ENCODE measurements around the gene TMEM19.

Gene TMEM19

GRCh38 chr12:71652656-71653055 is 33.2 kb upstream of the TMEM19 start:
- Histone ChIP-seq H3K36me3 (ENCODE audit: control insufficient read depth, insufficient read depth, low read length) (peaks cover 79% of the 10 kb centered on the region), H3K4me1 (ENCODE audit: control insufficient read depth, insufficient read depth, low read length) (no peaks in the 10 kb centered on the region), H3K9me3 (ENCODE audit: control insufficient read depth, insufficient read depth, low read length) (peaks cover 11% of the 10 kb centered on the region; the same call in 1 of the 2 replicates), H3K4me3 (ENCODE audit: low read depth, low read length) (no peak overlapping the region), H3K27me3 (ENCODE audit: control insufficient read depth, insufficient read depth, low read length) (no peaks in the 10 kb centered on the region), H3K9ac (ENCODE audit: low read depth, low read length) (no peak overlapping the region), H3K27ac (ENCODE audit: low read depth, low read length) (no peak overlapping the region)

GRCh38 chr12:71653137-71653536 is 32.7 kb upstream of the TMEM19 start:
- Histone ChIP-seq H3K9ac (ENCODE audit: low read depth, low read length) (no peak overlapping the region), H3K36me3 (ENCODE audit: control insufficient read depth, insufficient read depth, low read length) (peaks cover 78% of the 10 kb centered on the region), H3K9me3 (ENCODE audit: control insufficient read depth, insufficient read depth, low read length) (peaks cover 11% of the 10 kb centered on the region; the same call in 1 of the 2 replicates), H3K27ac (ENCODE audit: low read depth, low read length) (no peak overlapping the region), H3K27me3 (ENCODE audit: control insufficient read depth, insufficient read depth, low read length) (no peaks in the 10 kb centered on the region), H3K4me3 (ENCODE audit: low read depth, low read length) (no peak overlapping the region), H3K4me1 (ENCODE audit: control insufficient read depth, insufficient read depth, low read length) (no peaks in the 10 kb centered on the region)

- Histone ChIP-seq H3K36me3 (ENCODE audit: control insufficient read depth, insufficient read depth, low read length) (peaks cover 83% of the 10 kb centered on the region), H3K27ac (ENCODE audit: low read depth, low read length) (no peak overlapping the region), H3K27me3 (ENCODE audit: control insufficient read depth, insufficient read depth, low read length) (no peaks in the 10 kb centered on the region), H3K4me1 (ENCODE audit: control insufficient read depth, insufficient read depth, low read length) (no peaks in the 10 kb centered on the region), H3K9me3 (ENCODE audit: control insufficient read depth, insufficient read depth, low read length) (peaks cover 11% of the 10 kb centered on the region; the same call in 1 of the 2 replicates), H3K9ac (ENCODE audit: low read depth, low read length) (no peak overlapping the region), H3K4me3 (ENCODE audit: low read depth, low read length) (no peak overlapping the region)
Measured at GRCh38 chr12:71654200-71654599, 31.7 kb upstream of the TMEM19 start.

- no peak overlapping the region for H3K9ac ChIP-seq (ENCODE audit: low read depth, low read length)
- H3K4me3 ChIP-seq (ENCODE audit: low read depth, low read length): no peak overlapping the region; the same call in 1 of the 2 replicates
- H3K9me3 ChIP-seq (ENCODE audit: control insufficient read depth, insufficient read depth, low read length): peaks cover 11% of the 10 kb centered on the region; the same call in 1 of the 2 replicates
- no peaks in the 10 kb centered on the region for H3K4me1 ChIP-seq (ENCODE audit: control insufficient read depth, insufficient read depth, low read length)
- peaks cover 92% of the 10 kb centered on the region for H3K36me3 ChIP-seq (ENCODE audit: control insufficient read depth, insufficient read depth, low read length)
- no peaks in the 10 kb centered on the region for H3K27me3 ChIP-seq (ENCODE audit: control insufficient read depth, insufficient read depth, low read length)
- H3K27ac ChIP-seq (ENCODE audit: low read depth, low read length): no peak overlapping the region
Measured at GRCh38 chr12:71655495-71655894, 30.4 kb upstream of the TMEM19 start.

- Histone ChIP-seq H3K9ac (ENCODE audit: low read depth, low read length) (no peak overlapping the region), H3K36me3 (ENCODE audit: control insufficient read depth, insufficient read depth, low read length) (peaks cover 88% of the 10 kb centered on the region), H3K4me1 (ENCODE audit: control insufficient read depth, insufficient read depth, low read length) (no peaks in the 10 kb centered on the region), H3K27ac (ENCODE audit: low read depth, low read length) (no peak overlapping the region), H3K4me3 (ENCODE audit: low read depth, low read length) (no peak overlapping the region; the same call in 1 of the 2 replicates), H3K27me3 (ENCODE audit: control insufficient read depth, insufficient read depth, low read length) (no peaks in the 10 kb centered on the region), H3K9me3 (ENCODE audit: control insufficient read depth, insufficient read depth, low read length) (peaks cover 11% of the 10 kb centered on the region; the same call in 1 of the 2 replicates)
Measured at GRCh38 chr12:71655907-71656306, 30.0 kb upstream of the TMEM19 start.

- Histone ChIP-seq H3K27me3 (ENCODE audit: control insufficient read depth, insufficient read depth, low read length) (no peaks in the 10 kb centered on the region), H3K4me1 (ENCODE audit: control insufficient read depth, insufficient read depth, low read length) (peaks cover 2% of the 10 kb centered on the region), H3K36me3 (ENCODE audit: control insufficient read depth, insufficient read depth, low read length) (peaks cover 82% of the 10 kb centered on the region), H3K9ac (ENCODE audit: low read depth, low read length) (no peak overlapping the region), H3K9me3 (ENCODE audit: control insufficient read depth, insufficient read depth, low read length) (peaks cover 11% of the 10 kb centered on the region; the same call in 1 of the 2 replicates), H3K27ac (ENCODE audit: low read depth, low read length) (no peak overlapping the region), H3K4me3 (ENCODE audit: low read depth, low read length) (no peak overlapping the region)
Measured at GRCh38 chr12:71656740-71657139, 29.1 kb upstream of the TMEM19 start.

GRCh38 chr12:71661977-71662530 is 23.8 kb upstream of the TMEM19 start:
- H3K9ac ChIP-seq (ENCODE audit: low read depth, low read length): peak overlapping the region; percentile 90; the same call in 1 of the 2 replicates
- peaks cover 32% of the 10 kb centered on the region for H3K36me3 ChIP-seq (ENCODE audit: control insufficient read depth, insufficient read depth, low read length)
- H3K4me3 ChIP-seq (ENCODE audit: low read depth, low read length): peak overlapping the region; percentile 87
- H3K4me1 ChIP-seq (ENCODE audit: control insufficient read depth, insufficient read depth, low read length): peaks cover 11% of the 10 kb centered on the region
- H3K9me3 ChIP-seq (ENCODE audit: control insufficient read depth, insufficient read depth, low read length): no peaks in the 10 kb centered on the region
- no peak overlapping the region for H3K27ac ChIP-seq (ENCODE audit: low read depth, low read length)
- H3K27me3 ChIP-seq (ENCODE audit: control insufficient read depth, insufficient read depth, low read length): no peaks in the 10 kb centered on the region

GRCh38 chr12:71662849-71663560 is 22.9 kb upstream of the TMEM19 start:
- Histone ChIP-seq H3K27ac (ENCODE audit: low read depth, low read length) (peak overlapping the region; percentile 97), H3K9me3 (ENCODE audit: control insufficient read depth, insufficient read depth, low read length) (no peaks in the 10 kb centered on the region), H3K36me3 (ENCODE audit: control insufficient read depth, insufficient read depth, low read length) (peaks cover 23% of the 10 kb centered on the region), H3K27me3 (ENCODE audit: control insufficient read depth, insufficient read depth, low read length) (no peaks in the 10 kb centered on the region), H3K4me1 (ENCODE audit: control insufficient read depth, insufficient read depth, low read length) (peaks cover 11% of the 10 kb centered on the region), H3K4me3 (ENCODE audit: low read depth, low read length) (peak overlapping the region; percentile 87), H3K9ac (ENCODE audit: low read depth, low read length) (peak overlapping the region; percentile 90)

- peak within 1 kb of the TSS; percentile 92 for H3K9ac ChIP-seq (ENCODE audit: low read depth, low read length)
- peaks cover 11% of the 10 kb centered on the region for H3K4me1 ChIP-seq (ENCODE audit: control insufficient read depth, insufficient read depth, low read length)
- H3K27ac ChIP-seq (ENCODE audit: low read depth, low read length): peak within 1 kb of the TSS; percentile 97
- H3K4me3 ChIP-seq (ENCODE audit: low read depth, low read length): peak within 1 kb of the TSS; percentile 87
- H3K27me3 ChIP-seq (ENCODE audit: control insufficient read depth, insufficient read depth, low read length): no peaks in the 10 kb centered on the region
- peaks cover 16% of the 10 kb centered on the region for H3K36me3 ChIP-seq (ENCODE audit: control insufficient read depth, insufficient read depth, low read length)
- H3K9me3 ChIP-seq (ENCODE audit: control insufficient read depth, insufficient read depth, low read length): no peaks in the 10 kb centered on the region
Measured at GRCh38 chr12:71663561-71664410, 22.1 kb upstream of the TMEM19 start, which contains the start of the genes THAP2 and ZFC3H1. TSS of gene THAP2 (plus strand) at chr12:71664301. CDS start at chr12:71664510, 209 bp downstream. TSS of gene ZFC3H1 (minus strand) at chr12:71663848. CDS start at chr12:71663610, 238 bp downstream.

GRCh38 chr12:71664411-71665089 is 21.3 kb upstream of the TMEM19 start:
- no peaks in the 10 kb centered on the region for H3K9me3 ChIP-seq (ENCODE audit: control insufficient read depth, insufficient read depth, low read length)
- peaks cover 11% of the 10 kb centered on the region for H3K4me1 ChIP-seq (ENCODE audit: control insufficient read depth, insufficient read depth, low read length)
- peak overlapping the region; percentile 87 for H3K4me3 ChIP-seq (ENCODE audit: low read depth, low read length)
- H3K36me3 ChIP-seq (ENCODE audit: control insufficient read depth, insufficient read depth, low read length): peaks cover 8% of the 10 kb centered on the region
- peak overlapping the region; percentile 97 for H3K27ac ChIP-seq (ENCODE audit: low read depth, low read length)
- H3K9ac ChIP-seq (ENCODE audit: low read depth, low read length): peak overlapping the region; percentile 92
- H3K27me3 ChIP-seq (ENCODE audit: control insufficient read depth, insufficient read depth, low read length): no peaks in the 10 kb centered on the region

Data from HUES48 (cell line).